Effector memory CD4-positive, alpha-beta T cell (primary cell): ENCODE results near the gene ADSS2.

Experiments used
- DNase-seq, 3 donors: peaks; one replicate each; pipeline ENCODE4 v3.0.0-alpha.2; 2020
- H3K27ac ChIP-seq: 2 replicates; pipeline ENCODE4 v1.7.0; 2013; ENCODE audit warnings: mild to moderate bottlenecking, low read length, moderate library complexity; ENCODE audit not compliant: insufficient read depth, poor library complexity, severe bottlenecking
- H3K27me3 ChIP-seq: replicated peaks from 2 replicates; pipeline ENCODE4 v1.7.0; 2013; ENCODE audit warnings: mild to moderate bottlenecking, low read length; ENCODE audit not compliant: insufficient read depth, control insufficient read depth, poor library complexity, severe bottlenecking
- H3K36me3 ChIP-seq: 2 replicates; pipeline ENCODE4 v1.7.0; 2013; ENCODE audit warnings: mild to moderate bottlenecking, low read length, moderate library complexity; ENCODE audit not compliant: control insufficient read depth, insufficient read depth
- H3K4me1 ChIP-seq: 2 replicates; pipeline ENCODE4 v1.7.0; 2013; ENCODE audit warnings: low read length, mild to moderate bottlenecking; ENCODE audit not compliant: control insufficient read depth, insufficient read depth, poor library complexity, severe bottlenecking
- H3K4me3 ChIP-seq: 2 replicates; pipeline ENCODE4 v1.7.0; 2013; ENCODE audit warnings: low read length, low read depth, mild to moderate bottlenecking; ENCODE audit not compliant: insufficient read depth, poor library complexity, severe bottlenecking
- H3K9me3 ChIP-seq: 2 replicates; pipeline ENCODE4 v1.7.0; 2013; ENCODE audit warnings: mild to moderate bottlenecking, low read length, moderate library complexity; ENCODE audit not compliant: control insufficient read depth

ADSS2 gene

DNA sequence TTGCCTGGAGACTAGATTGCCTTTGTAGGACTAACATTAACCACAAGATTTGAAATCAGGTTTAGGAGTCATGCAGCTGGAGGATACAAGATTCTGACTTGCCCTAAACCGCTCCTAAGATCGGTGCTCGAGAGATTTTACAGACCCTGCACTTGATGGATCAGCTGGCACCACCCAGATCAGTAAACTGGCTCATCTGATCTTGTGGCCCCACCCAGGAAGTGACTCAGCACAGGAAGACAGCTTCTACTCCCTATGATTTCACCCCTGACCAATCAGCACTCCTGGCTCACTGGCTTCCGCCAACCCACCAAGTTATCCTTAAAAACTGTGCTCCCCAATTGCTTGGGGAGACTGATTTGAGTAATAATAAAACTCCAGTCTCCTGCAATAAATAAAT lies 8.5 kb upstream of the ADSS2 start:
- Histone ChIP-seq H3K9me3 (no peaks in the 10 kb centered on the region), H3K27me3 (no peaks in the 10 kb centered on the region)
- no peak for DNase-seq

DNA sequence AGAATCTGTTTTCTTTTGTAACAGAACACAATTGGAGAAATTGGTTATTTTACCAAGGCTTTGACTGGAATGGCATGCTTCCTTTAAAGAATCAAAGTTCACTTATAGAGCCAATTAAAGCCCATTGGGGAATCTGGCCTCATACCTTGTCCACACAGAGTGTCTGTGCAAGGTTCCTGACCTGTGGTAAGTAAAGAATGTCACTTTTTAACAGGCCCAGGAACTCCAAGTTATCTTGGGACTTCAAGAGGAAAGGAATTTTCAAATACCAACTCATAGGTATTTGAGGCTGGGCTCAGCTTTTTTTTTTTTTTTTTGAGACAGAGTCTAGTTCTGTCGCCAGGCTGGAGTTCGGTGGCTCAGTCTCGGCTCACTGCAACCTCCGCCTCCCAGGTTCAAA lies 7.1 kb upstream of the ADSS2 start:
- Histone ChIP-seq H3K27me3 (no peaks in the 10 kb centered on the region), H3K4me1 (no peaks in the 10 kb centered on the region), H3K4me3 (no peak overlapping the region), H3K9me3 (no peaks in the 10 kb centered on the region), H3K36me3 (no peaks in the 10 kb centered on the region), H3K27ac (no peak overlapping the region)
- DNase-seq: no peak

More for the DNA sequence above, 8.5 kb upstream of the ADSS2 start:
- Histone ChIP-seq H3K4me3 (no peak overlapping the region), H3K27ac (no peak overlapping the region), H3K4me1 (no peaks in the 10 kb centered on the region), H3K36me3 (no peaks in the 10 kb centered on the region)

DNA sequence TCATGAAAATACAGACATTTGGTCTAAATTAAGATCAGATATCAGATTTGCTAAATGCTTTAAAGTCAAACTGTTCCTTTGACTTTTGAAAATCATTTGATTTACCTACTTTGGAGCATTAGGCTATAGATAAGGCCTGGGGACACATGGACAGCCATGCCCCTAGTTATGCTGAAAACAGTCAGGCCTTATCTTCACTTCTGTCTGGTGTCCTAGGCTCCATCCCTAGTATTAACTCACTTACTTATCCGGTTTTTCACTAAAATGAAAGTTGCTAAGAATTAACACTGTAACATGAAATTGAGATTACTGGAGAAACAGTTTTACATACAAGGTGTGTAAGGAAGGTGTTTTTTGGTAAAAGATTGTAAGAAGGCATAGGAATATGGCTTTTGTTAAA lies 4.9 kb upstream of the ADSS2 start:
- H3K9me3 ChIP-seq: no peaks in the 10 kb centered on the region
- no peaks in the 10 kb centered on the region for H3K36me3 ChIP-seq
- no peak for DNase-seq
- H3K27ac ChIP-seq: no peak overlapping the region
- no peaks in the 10 kb centered on the region for H3K27me3 ChIP-seq
- no peak overlapping the region for H3K4me3 ChIP-seq
- H3K4me1 ChIP-seq: no peaks in the 10 kb centered on the region

DNA sequence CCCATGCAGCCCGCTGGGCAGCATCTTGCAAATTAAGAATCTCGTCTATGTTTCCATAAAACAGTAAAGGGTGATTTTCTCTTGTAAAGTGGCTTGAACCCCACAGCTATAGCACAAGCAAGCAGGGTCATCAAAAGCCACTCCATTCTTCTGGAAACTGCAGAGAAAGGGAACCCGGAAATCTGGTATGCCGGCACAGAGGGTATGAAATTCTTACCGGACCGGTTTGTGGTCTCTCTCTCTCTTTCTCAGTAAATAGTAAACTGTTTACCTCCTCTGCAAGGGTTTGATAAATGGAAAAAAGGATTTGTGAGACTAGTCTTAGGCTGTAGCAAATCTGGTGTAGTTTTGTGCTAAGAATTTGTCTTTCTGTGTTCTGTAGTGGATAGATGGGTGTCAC lies 2.7 kb upstream of the ADSS2 start:
- Histone ChIP-seq H3K27me3 (no peaks in the 10 kb centered on the region), H3K36me3 (no peaks in the 10 kb centered on the region)

DNA sequence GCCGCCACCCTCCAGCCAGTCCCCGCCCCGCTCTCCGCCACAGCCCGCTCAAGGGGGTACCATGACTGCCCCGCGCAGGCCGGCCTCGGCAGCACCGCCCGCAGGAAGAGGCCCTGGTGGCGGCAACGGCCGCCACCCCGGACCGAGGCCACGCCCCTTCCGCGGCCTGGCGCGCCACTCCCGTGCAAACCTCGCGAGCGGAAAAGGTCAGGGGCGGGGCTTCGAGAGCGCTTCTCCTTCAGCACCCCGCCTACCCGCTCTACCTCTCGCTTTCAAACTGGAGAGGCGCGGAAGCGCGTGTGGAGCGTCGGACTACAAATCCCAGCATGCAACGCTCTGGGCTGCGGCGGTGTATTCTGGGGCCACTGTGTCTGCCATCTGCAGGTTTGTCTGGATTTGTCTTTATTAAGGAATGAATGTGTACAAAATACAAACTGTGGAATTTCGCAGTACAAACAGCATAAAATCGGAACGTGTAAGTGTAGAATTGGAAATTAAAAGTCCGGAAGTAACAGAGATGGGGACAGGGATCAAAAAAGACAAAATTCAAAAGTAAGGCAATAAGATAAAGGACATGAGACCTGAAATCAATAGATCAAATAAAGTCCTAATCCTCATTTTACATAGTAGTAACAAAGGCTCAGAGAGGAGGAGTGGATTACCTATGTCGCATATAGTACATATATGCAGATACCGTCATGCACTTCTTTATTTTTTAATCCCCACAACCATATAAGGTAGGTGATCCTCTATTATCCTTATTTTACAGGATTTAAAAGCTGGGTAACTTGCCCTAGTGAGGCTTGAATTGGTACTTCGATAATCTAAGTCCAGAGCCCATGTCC lies 464 bp upstream of the ADSS2 start:
- Histone ChIP-seq H3K9me3 (no peaks in the 10 kb centered on the region), H3K4me1 (peaks cover 10% of the 10 kb centered on the region), H3K27me3 (no peaks in the 10 kb centered on the region), H3K36me3 (no peaks in the 10 kb centered on the region), H3K4me3 (peak overlapping the region; percentile 80), H3K27ac (peak overlapping the region; percentile 94)
- DNase-seq: peak; percentile 97 to 98 (median 97)

More for the DNA sequence above, 2.7 kb upstream of the ADSS2 start:
- H3K4me1 ChIP-seq: peaks cover 6% of the 10 kb centered on the region
- no peak overlapping the region for H3K27ac ChIP-seq
- no peaks in the 10 kb centered on the region for H3K9me3 ChIP-seq
- DNase-seq: no peak
- no peak overlapping the region for H3K4me3 ChIP-seq

DNA sequence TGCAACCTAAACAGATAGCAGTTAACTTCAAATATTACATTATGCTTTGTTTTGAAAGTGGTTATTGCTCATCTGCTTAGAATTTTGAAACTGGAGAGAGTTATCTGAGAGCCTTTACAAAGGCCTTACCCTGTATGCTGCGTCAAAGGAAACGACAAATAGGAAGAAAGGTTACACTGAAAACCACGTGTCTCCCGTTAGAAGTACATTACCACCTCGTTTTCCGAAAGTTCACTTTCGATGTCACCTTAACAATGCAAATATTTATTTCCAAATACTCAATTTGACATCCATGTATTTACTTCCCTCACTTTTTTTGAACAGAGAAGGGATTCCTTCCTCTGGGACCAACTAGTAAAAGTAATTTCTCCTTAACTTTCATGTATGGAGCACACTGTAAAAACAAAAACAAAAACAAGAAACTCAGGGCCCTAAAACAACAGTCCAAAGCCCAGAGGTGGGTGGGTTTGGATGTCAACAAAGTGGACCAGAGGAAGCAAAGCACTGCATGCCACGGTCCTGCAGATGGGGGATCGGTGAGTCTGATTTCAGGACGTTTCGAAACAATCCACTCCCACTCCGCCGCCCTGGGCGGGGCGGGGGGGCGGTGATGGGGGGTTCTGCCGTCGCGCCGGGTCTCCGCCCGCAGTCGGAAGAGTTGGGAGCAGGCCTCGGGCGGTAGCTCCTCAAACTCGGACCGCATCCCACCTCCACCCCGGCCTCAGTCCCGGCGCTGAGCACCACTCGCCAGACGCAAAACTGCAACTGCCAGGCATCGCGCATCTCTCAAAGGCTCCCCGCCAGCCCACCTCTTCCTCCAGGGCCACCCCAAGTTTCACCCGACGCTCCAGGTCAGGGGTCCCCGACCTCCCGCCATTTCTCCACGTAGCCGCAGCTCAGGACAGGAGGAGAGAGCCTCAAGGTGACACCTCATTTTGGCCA lies 841 bp downstream of the ADSS2 start:
- peak; percentile 30 to 43 (median 43) for DNase-seq
- Histone ChIP-seq H3K27ac (peak overlapping the region; percentile 94), H3K27me3 (no peaks in the 10 kb centered on the region), H3K4me1 (peaks cover 10% of the 10 kb centered on the region), H3K4me3 (peak overlapping the region; percentile 80), H3K36me3 (no peaks in the 10 kb centered on the region), H3K9me3 (no peaks in the 10 kb centered on the region)

DNA sequence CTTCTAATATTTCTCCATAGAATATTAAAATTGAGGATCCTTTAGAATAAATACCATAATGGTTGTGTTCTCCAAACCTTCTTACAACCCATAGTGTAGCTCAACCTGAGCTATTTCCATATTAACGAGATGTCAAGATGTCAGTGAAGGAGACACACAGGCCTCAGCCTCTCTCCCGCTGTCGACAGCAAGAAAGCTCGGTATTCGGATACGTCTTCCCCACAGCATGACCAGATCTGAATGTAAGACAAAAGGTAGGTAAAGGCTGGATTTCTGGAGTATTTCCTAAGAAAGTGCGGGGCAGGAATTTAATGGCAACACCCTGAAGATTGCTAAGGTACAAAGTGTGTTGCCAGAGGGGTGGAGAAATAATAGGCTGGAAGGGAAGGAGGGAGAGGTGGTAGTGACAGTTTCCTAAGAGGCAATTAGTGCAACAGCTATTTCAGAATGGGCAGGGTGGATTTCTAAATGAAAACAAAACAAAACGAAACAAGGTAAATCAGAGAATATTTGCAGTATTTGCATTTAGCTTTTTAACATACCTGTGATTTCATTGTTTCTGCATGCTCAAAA lies 1.7 kb downstream of the ADSS2 start:
- peaks cover 10% of the 10 kb centered on the region for H3K4me1 ChIP-seq
- no peaks in the 10 kb centered on the region for H3K36me3 ChIP-seq
- H3K27me3 ChIP-seq: no peaks in the 10 kb centered on the region
- no peak for DNase-seq
- peak overlapping the region; percentile 80 for H3K4me3 ChIP-seq
- H3K9me3 ChIP-seq: no peaks in the 10 kb centered on the region
- peak overlapping the region; percentile 94 for H3K27ac ChIP-seq

DNA sequence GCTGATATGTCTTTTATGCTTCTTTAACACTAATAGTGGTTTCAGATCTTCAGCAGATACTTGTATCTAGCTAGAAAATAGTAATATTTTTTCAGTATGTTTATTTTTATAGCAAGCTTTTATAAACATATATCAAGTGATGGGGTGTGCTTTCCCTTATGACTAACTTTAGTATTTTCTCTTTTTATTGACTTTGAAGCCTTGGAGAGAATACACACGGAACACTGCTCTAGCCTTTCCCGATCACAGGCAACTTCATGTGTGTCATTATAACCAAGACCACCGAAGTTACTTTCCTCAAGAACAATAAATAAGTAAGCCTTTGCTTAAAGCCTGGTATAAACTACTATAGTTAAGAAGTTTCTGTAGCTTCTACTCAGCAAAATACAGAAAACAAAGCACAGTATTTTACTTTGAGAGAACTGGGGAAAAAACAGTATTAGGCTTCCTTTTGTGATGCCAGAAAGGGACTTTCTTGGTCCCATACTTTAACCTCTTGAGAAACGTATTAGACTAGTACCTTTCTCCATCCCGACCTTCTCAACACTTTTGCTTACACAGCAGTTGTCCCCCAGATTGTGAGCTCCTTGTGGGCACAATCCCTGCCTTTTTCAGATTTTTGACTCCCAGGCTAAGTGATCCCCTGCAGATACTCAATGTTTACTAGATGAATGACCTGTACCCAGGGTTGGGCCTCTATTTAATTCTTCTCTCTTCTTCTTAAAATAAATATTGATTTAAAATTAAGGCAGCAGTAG lies 3.3 kb downstream of the ADSS2 start:
- Histone ChIP-seq H3K4me3 (no peak overlapping the region), H3K36me3 (no peaks in the 10 kb centered on the region), H3K4me1 (peaks cover 10% of the 10 kb centered on the region), H3K27ac (no peak overlapping the region), H3K27me3 (no peaks in the 10 kb centered on the region), H3K9me3 (no peaks in the 10 kb centered on the region)
- no peak for DNase-seq

DNA sequence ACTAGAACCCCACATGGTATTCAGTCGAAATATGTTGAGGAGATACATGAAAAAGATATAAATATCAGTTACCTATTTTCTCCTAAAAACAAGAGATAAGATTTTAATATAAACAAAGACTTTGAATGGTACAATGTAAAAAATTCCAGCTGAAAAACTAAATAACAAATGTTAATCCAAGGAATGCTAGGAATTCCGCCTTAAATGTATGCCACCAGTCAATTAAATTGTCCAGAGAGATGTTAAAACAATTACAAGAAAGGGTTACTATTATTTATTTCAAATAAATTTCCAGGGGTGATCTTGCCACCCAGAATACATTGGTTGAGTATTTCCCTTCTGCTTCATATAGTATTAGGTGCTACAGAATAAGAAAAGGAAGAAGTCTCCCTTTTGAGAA lies 4.2 kb downstream of the ADSS2 start:
- H3K27me3 ChIP-seq: no peaks in the 10 kb centered on the region
- H3K9me3 ChIP-seq: no peaks in the 10 kb centered on the region
- H3K4me3 ChIP-seq: no peak overlapping the region
- no peak for DNase-seq
- H3K4me1 ChIP-seq: peaks cover 10% of the 10 kb centered on the region
- H3K27ac ChIP-seq: no peak overlapping the region
- H3K36me3 ChIP-seq: no peaks in the 10 kb centered on the region
